CD4-positive, alpha-beta memory T cell (primary cell): ENCODE measurements around the gene SUSD6. TPM values are rescaled to one million over a fixed set of nuclear protein-coding genes. Genes with fewer than 3 reads are reported as not detected.

Source experiments
- CTCF ChIA-PET: fragments of 350-600 bp; sonication (Branson Sonifier 250); formaldehyde crosslinking; loops from one replicate; lab custom pipeline; 2021; ENCODE audit warnings: inconsistent platforms; ENCODE audit not compliant: partially characterized antibody; lab: Charles Lee
- POLR2A ChIA-PET: fragments of 350-600 bp; sonication (Branson Sonifier 250); formaldehyde crosslinking; loops from one replicate; lab custom pipeline; 2021; ENCODE audit not compliant: partially characterized antibody; lab: Charles Lee
- DNase-seq, 5 donors: peaks; one replicate each; pipeline versions ENCODE4 v3.0.0 to v3.0.0-alpha.2; 2020 to 2022; ENCODE audit warnings: mixed read lengths in 1 of 5
- H3K27ac ChIP-seq: one replicate; pipeline ENCODE4 v1.7.0; 2013; ENCODE audit warnings: low read depth, low read length
- H3K27me3 ChIP-seq: 2 replicates; pipeline ENCODE4 v1.7.0; 2013; ENCODE audit warnings: mild to moderate bottlenecking, low read length, moderate library complexity; ENCODE audit not compliant: insufficient read depth
- H3K36me3 ChIP-seq: 2 replicates; pipeline ENCODE4 v1.7.0; 2013; ENCODE audit warnings: mild to moderate bottlenecking, low read length, moderate library complexity; ENCODE audit not compliant: insufficient read depth
- H3K4me1 ChIP-seq: 2 replicates; pipeline ENCODE4 v1.7.0; 2013; ENCODE audit warnings: mild to moderate bottlenecking, low read length, moderate library complexity; ENCODE audit not compliant: insufficient read depth
- H3K4me3 ChIP-seq, 2 donors: one replicate each; pipeline ENCODE4 v1.7.0; 2013; ENCODE audit warnings: low read length in 2 of 2, mild to moderate bottlenecking in 1 of 2
- H3K9me3 ChIP-seq, 2 donors: one replicate each; pipeline ENCODE4 v1.7.0; 2013; ENCODE audit warnings: low read length in 2 of 2, control low read depth in 1 of 2; ENCODE audit not compliant: control insufficient read depth in 1 of 2
- H3K27ac Mint-ChIP-seq, 7 donors: one replicate each; pipeline ENCODE4 v1.8.0; 2020 to 2021; ENCODE audit warnings: mixed read lengths in 7 of 7, mild to moderate bottlenecking in 6 of 7, inconsistent platforms in 3 of 7, moderate library complexity in 3 of 7
- H3K27me3 Mint-ChIP-seq, 2 donors: one replicate each; pipeline ENCODE4 v1.8.0; 2020 to 2021; ENCODE audit warnings: mixed read lengths in 2 of 2
- H3K36me3 Mint-ChIP-seq, 2 donors: one replicate each; pipeline ENCODE4 v1.8.0; 2020 to 2021; ENCODE audit warnings: mixed read lengths in 2 of 2, inconsistent platforms in 1 of 2, mild to moderate bottlenecking in 1 of 2
- H3K4me1 Mint-ChIP-seq, 4 donors: one replicate each; pipeline ENCODE4 v1.8.0; 2020 to 2021; ENCODE audit warnings: mixed read lengths in 4 of 4, mild to moderate bottlenecking in 1 of 4
- H3K4me3 Mint-ChIP-seq, 8 donors: one replicate each; pipeline ENCODE4 v1.8.0; 2020 to 2021; ENCODE audit warnings: mixed read lengths in 8 of 8, mild to moderate bottlenecking in 7 of 8, moderate library complexity in 6 of 8, inconsistent platforms in 3 of 8
- H3K9me3 Mint-ChIP-seq, 8 donors: one replicate each; pipeline ENCODE4 v1.8.0; 2020 to 2021; ENCODE audit warnings: mixed read lengths in 8 of 8, mild to moderate bottlenecking in 5 of 8, inconsistent platforms in 3 of 8, moderate library complexity in 1 of 8
- intact Hi-C: fragments of 100-400 bp; cut with micrococcal nuclease; formaldehyde crosslinking; loops from one replicate; pipeline ENCODE4 v1.15.1; 2023
- polyA plus RNA-seq, 2 donors: library from polyadenylated mRNA; unstranded; fragments of 300-500 nt; fragmentation: Illumina TruSeq; gene quantifications; one replicate each; pipeline ENCODE4 v1.2.3, GENCODE V29; 2021
- total RNA-seq, 2 experiments: library from RNA; stranded (reverse); gene quantifications; one replicate each; pipeline ENCODE4 v1.2.3, GENCODE V29; 2021

SUSD6 gene
- total and polyA plus RNA-seq, 4 experiments from 2014 or later = 4.8 to 62.0 (median 36.1) TPM

- Histone ChIP-seq H3K9me3 (no peaks in the 10 kb centered on the region), H3K36me3 (no peaks in the 10 kb centered on the region), H3K4me3 (peak overlapping the region in 1 of 2 donors; percentile 5), H3K4me1 (peaks cover 100% of the 10 kb centered on the region), H3K27me3 (no peaks in the 10 kb centered on the region), H3K27ac (peak overlapping the region; percentile 83)
- ChIA-PET POLR2A (interaction anchor here (8.0 to 14.5 kb wide), 2 partner anchors 12 to 54 kb away, joined by 99 to 279 read pairs; no protein-coding TSS in a partner anchor), CTCF (interaction anchor here (1.6 kb wide), 2 partner anchors 10 to 14 kb away, joined by 3 to 7 read pairs; no protein-coding TSS in a partner anchor)
- Mint-ChIP-seq H3K9me3 (peaks cover 0 to 2% (median 0%) of the 10 kb centered on the region in 8 donors), H3K27me3 (no peaks in the 10 kb centered on the region), H3K36me3 (peaks cover 0 to 9% of the 10 kb centered on the region in 2 donors), H3K4me3 (peak overlapping the region in 7 of 8 donors; percentile 41 to 92 (median 71)), H3K4me1 (peaks cover 80 to 100% (median 91%) of the 10 kb centered on the region in 4 donors), H3K27ac (peak overlapping the region; percentile 93 to 100 (median 99))
- intact Hi-C loops = no loop called here
- peak in 1 of 5 donors; percentile 29 for DNase-seq
These were observed 6.4 kb downstream of the SUSD6 start for GRCh38 chr14:69617796-69618195.

GRCh38 chr14:69619012-69619411 lies 7.6 kb downstream of the SUSD6 start:
- ChIA-PET POLR2A (interaction anchor here (1.2 to 14.5 kb wide), 2 partner anchors 10 to 56 kb away, joined by 3 to 279 read pairs; no protein-coding TSS in a partner anchor), CTCF (interaction anchor here (0.7 to 1.0 kb wide), 2 partner anchors 13 to 108 kb away, joined by 3 read pairs; no protein-coding TSS in a partner anchor)
- peak overlapping the region; percentile 43 to 92 (median 66) for H3K4me3 Mint-ChIP-seq
- Histone ChIP-seq H3K36me3 (no peaks in the 10 kb centered on the region), H3K9me3 (no peaks in the 10 kb centered on the region), H3K4me1 (peaks cover 100% of the 10 kb centered on the region), H3K4me3 (peak overlapping the region in 1 of 2 donors; percentile 3), H3K27ac (peak overlapping the region; percentile 83), H3K27me3 (no peaks in the 10 kb centered on the region)
- no peaks in the 10 kb centered on the region for H3K27me3 Mint-ChIP-seq
- H3K27ac Mint-ChIP-seq = peak overlapping the region; percentile 93 to 100 (median 99)
- intact Hi-C loops = no loop called here
- no peak for DNase-seq
- H3K4me1 Mint-ChIP-seq = peaks cover 81 to 98% (median 90%) of the 10 kb centered on the region in 4 donors
- peaks cover 0 to 3% of the 10 kb centered on the region in 2 donors for H3K36me3 Mint-ChIP-seq
- peaks cover 0 to 2% (median 0%) of the 10 kb centered on the region in 8 donors for H3K9me3 Mint-ChIP-seq

GRCh38 chr14:69620211-69620611 lies 8.8 kb downstream of the SUSD6 start:
- Histone ChIP-seq H3K27ac (peak overlapping the region; percentile 83), H3K4me1 (peaks cover 100% of the 10 kb centered on the region), H3K4me3 (peak overlapping the region in 1 of 2 donors; percentile 15), H3K36me3 (no peaks in the 10 kb centered on the region), H3K9me3 (no peaks in the 10 kb centered on the region), H3K27me3 (no peaks in the 10 kb centered on the region)
- no peaks in the 10 kb centered on the region for H3K27me3 Mint-ChIP-seq
- H3K4me3 Mint-ChIP-seq = peak overlapping the region; percentile 57 to 92 (median 74)
- H3K36me3 Mint-ChIP-seq = peaks cover 0 to 4% of the 10 kb centered on the region in 2 donors
- CTCF ChIA-PET = interaction anchor here (0.6 to 2.2 kb wide), 3 partner anchors 11 to 107 kb away, joined by 3 to 7 read pairs (median 3); no protein-coding TSS in a partner anchor
- H3K4me1 Mint-ChIP-seq = peaks cover 81 to 98% (median 91%) of the 10 kb centered on the region in 4 donors
- POLR2A ChIA-PET = interaction anchor here (0.9 to 19.6 kb wide), 4 partner anchors 6 to 91 kb away, joined by 3 to 279 read pairs (median 141); partner anchors contain the start of gene SUSD6
- peak overlapping the region; percentile 93 to 100 (median 99) for H3K27ac Mint-ChIP-seq
- intact Hi-C loops = no loop called here
- peak in 1 of 5 donors; percentile 32 for DNase-seq
- peaks cover 0 to 2% (median 0%) of the 10 kb centered on the region in 8 donors for H3K9me3 Mint-ChIP-seq

GRCh38 chr14:69620981-69621380 lies 9.6 kb downstream of the SUSD6 start:
- H3K27ac ChIP-seq = no peak overlapping the region
- no peaks in the 10 kb centered on the region for H3K9me3 ChIP-seq
- H3K9me3 Mint-ChIP-seq = peaks cover 0 to 2% (median 0%) of the 10 kb centered on the region in 8 donors
- no peak overlapping the region for H3K4me3 ChIP-seq
- no peaks in the 10 kb centered on the region for H3K27me3 Mint-ChIP-seq
- peaks cover 100% of the 10 kb centered on the region for H3K4me1 ChIP-seq
- peaks cover 82 to 98% (median 91%) of the 10 kb centered on the region in 4 donors for H3K4me1 Mint-ChIP-seq
- H3K27me3 ChIP-seq = no peaks in the 10 kb centered on the region
- DNase-seq = no peak
- H3K27ac Mint-ChIP-seq = peak overlapping the region; percentile 58 to 100 (median 98)
- intact Hi-C loops = no loop called here
- ChIA-PET CTCF (interaction anchor here (1.4 to 2.2 kb wide), 2 partner anchors 10 to 106 kb away, joined by 4 to 7 read pairs; no protein-coding TSS in a partner anchor), POLR2A (interaction anchor here (0.9 to 19.6 kb wide), 4 partner anchors 7 to 147 kb away, joined by 3 to 279 read pairs (median 141); partner anchors contain the start of gene SUSD6)
- no peaks in the 10 kb centered on the region for H3K36me3 ChIP-seq
- H3K36me3 Mint-ChIP-seq = peaks cover 0 to 3% of the 10 kb centered on the region in 2 donors
- peak overlapping the region in 5 of 8 donors; percentile 53 to 92 (median 57) for H3K4me3 Mint-ChIP-seq

GRCh38 chr14:69624136-69624535 lies 12.7 kb downstream of the SUSD6 start:
- ChIA-PET POLR2A (interaction anchor here (1.2 to 19.6 kb wide), 4 partner anchors 10 to 143 kb away, joined by 3 to 279 read pairs (median 10); partner anchors contain the start of genes SRSF5 and SUSD6), CTCF (interaction anchor here (1.2 to 1.8 kb wide), 5 partner anchors 9 to 94 kb away, joined by 3 to 6 read pairs (median 5); partner anchors contain the start of gene SUSD6)
- Mint-ChIP-seq H3K27ac (peak overlapping the region; percentile 18 to 94 (median 82)), H3K9me3 (peaks cover 0 to 2% (median 0%) of the 10 kb centered on the region in 8 donors), H3K4me3 (peak overlapping the region in 5 of 8 donors; percentile 2 to 31 (median 15)), H3K4me1 (peaks cover 68 to 96% (median 87%) of the 10 kb centered on the region in 4 donors), H3K27me3 (no peaks in the 10 kb centered on the region), H3K36me3 (peaks cover 0 to 3% of the 10 kb centered on the region in 2 donors)
- intact Hi-C loops = loop anchor here (2.0 kb wide), 1 partner anchor 19 kb away; no protein-coding TSS in a partner anchor
- no peak for DNase-seq
- no peaks in the 10 kb centered on the region for H3K9me3 ChIP-seq
- H3K36me3 ChIP-seq = no peaks in the 10 kb centered on the region
- peaks cover 98% of the 10 kb centered on the region for H3K4me1 ChIP-seq
- H3K4me3 ChIP-seq = no peak overlapping the region
- no peak overlapping the region for H3K27ac ChIP-seq
- H3K27me3 ChIP-seq = no peaks in the 10 kb centered on the region

- ChIA-PET POLR2A (interaction anchor here (0.7 to 19.6 kb wide), 8 partner anchors 10 to 141 kb away, joined by 3 to 279 read pairs (median 8); partner anchors contain the start of genes SRSF5 and SUSD6), CTCF (interaction anchor here (1.5 to 2.9 kb wide), 3 partner anchors 13 to 101 kb away, joined by 4 to 11 read pairs (median 4); no protein-coding TSS in a partner anchor)
- peak overlapping the region; percentile 52 for H3K27ac ChIP-seq
- Mint-ChIP-seq H3K9me3 (no peaks in the 10 kb centered on the region), H3K27ac (peak overlapping the region; percentile 84 to 96 (median 91)), H3K27me3 (no peaks in the 10 kb centered on the region), H3K36me3 (peaks cover 0 to 5% of the 10 kb centered on the region in 2 donors), H3K4me3 (peak overlapping the region; percentile 70 to 88 (median 78)), H3K4me1 (peaks cover 68 to 96% (median 87%) of the 10 kb centered on the region in 4 donors)
- peak overlapping the region; percentile 8 to 21 for H3K4me3 ChIP-seq
- H3K9me3 ChIP-seq = no peaks in the 10 kb centered on the region
- intact Hi-C loops = loop anchor here (1.0 to 2.0 kb wide), 3 partner anchors 10 to 17 kb away; no protein-coding TSS in a partner anchor
- H3K36me3 ChIP-seq = no peaks in the 10 kb centered on the region
- peaks cover 98% of the 10 kb centered on the region for H3K4me1 ChIP-seq
- DNase-seq = peak; percentile 71 to 88 (median 75)
- no peaks in the 10 kb centered on the region for H3K27me3 ChIP-seq
These were observed 14.1 kb downstream of the SUSD6 start for GRCh38 chr14:69625299-69626131.
